ENCODE results near the gene PARK7. TPM values are rescaled to one million over a fixed set of nuclear protein-coding genes. Genes with fewer than 3 reads are reported as not detected.
"Not testable (repeated sequence)": the region's sequence is repeated elsewhere in the genome, so short reads cannot be mapped to it uniquely, and the experiment has no call there.

Gene PARK7
- total RNA-seq, 5 donors from 2014 or later (not counting 1 experiment from before 2014, with no cell fraction given) = 103 to 125 (median 116) TPM

DNA sequence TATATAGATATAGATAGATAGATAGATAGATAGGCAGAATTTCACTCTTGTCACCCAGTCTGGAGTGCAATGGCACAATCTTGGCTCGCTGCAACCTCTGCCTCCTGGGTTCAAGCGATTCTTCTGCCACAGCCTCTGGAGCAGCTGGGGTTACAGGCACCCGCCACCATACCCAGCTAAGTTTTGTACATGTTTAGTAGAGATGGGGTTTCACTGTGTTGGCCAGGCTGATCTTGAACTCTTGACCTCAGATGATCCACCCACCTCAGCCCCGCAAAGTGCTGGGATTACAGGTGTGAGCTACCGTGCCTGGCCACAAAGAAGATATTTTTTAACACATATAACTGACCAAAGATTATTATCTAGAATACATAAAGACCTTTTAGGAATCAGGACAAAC lies 43.5 kb upstream of the PARK7 start:
- H3K27me3 ChIP-seq (replicated peaks in 1 of 2; ENCODE audit: control insufficient read depth in 2 of 2, extremely low read depth in 1 of 2, insufficient read depth in 2 of 2, low read length in 1 of 2); H3K4me3 Mint-ChIP-seq; ATAC-seq (replicated peaks in 1 of 4); H3K9me3 ChIP-seq; H3K9me3 Mint-ChIP-seq; H3K27ac ChIP-seq (ENCODE audit: low read length); H3K36me3 ChIP-seq (ENCODE audit: control insufficient read depth in 2 of 2, extremely low read depth in 1 of 2, insufficient read depth in 1 of 2, low read length in 1 of 2); H3K4me3 ChIP-seq (ENCODE audit: control insufficient read depth in 1 of 2, extremely low read depth in 1 of 2, low read length in 1 of 2); H3K27ac Mint-ChIP-seq; H3K36me3 Mint-ChIP-seq; POLR2A ChIA-PET; DNase-seq; H3K27me3 Mint-ChIP-seq: not testable (repeated sequence)
- peaks cover 0 to 35% (median 15%) of the 10 kb centered on the region in 3 donors for H3K4me1 Mint-ChIP-seq
- H3K4me1 ChIP-seq (ENCODE audit: control insufficient read depth in 1 of 2, extremely low read depth in 1 of 2, insufficient read depth in 2 of 2, low read length in 2 of 2) = peaks cover 0 to 13% of the 10 kb centered on the region in 2 experiments
- no CpG with 5 or more reads among the region's 5 CpGs for WGBS (ENCODE audit: insufficient coverage)
- CTCF ChIA-PET = interaction anchor here in 1 of 2 donors (0.7 kb wide), 1 partner anchor 427 kb away, joined by 3 read pairs; no protein-coding TSS in a partner anchor

DNA sequence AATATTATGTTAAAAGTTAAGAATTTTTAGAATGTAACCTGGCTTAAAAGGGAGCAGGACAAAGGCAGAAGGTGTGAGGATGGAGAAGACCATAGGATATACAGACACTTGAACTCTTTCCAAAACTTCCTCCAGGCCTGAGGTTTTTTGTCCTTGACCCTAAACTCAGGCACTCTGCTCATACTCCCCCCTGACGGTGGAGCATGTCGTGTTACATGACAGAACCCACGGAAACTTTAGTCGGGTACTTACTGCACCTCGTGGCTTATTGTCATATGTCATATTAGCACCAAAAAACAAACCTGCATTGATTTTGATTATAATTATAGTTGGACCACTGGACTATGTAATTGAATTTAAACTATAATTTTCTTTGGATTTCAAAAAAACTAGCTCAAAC lies 41.6 kb upstream of the PARK7 start:
- Histone ChIP-seq H3K27ac (ENCODE audit: low read length) (no peak overlapping the region), H3K4me1 (ENCODE audit: control insufficient read depth in 1 of 2, extremely low read depth in 1 of 2, insufficient read depth in 2 of 2, low read length in 2 of 2) (peaks cover 0 to 11% of the 10 kb centered on the region in 2 experiments), H3K4me3 (ENCODE audit: control insufficient read depth in 1 of 2, extremely low read depth in 1 of 2, low read length in 1 of 2) (no peak overlapping the region), H3K9me3 (no peaks in the 10 kb centered on the region), H3K27me3 (replicated peaks in 1 of 2; ENCODE audit: control insufficient read depth in 2 of 2, extremely low read depth in 1 of 2, insufficient read depth in 2 of 2, low read length in 1 of 2) (no peaks in the 10 kb centered on the region), H3K36me3 (ENCODE audit: control insufficient read depth in 2 of 2, extremely low read depth in 1 of 2, insufficient read depth in 1 of 2, low read length in 1 of 2) (no peaks in the 10 kb centered on the region)
- Mint-ChIP-seq H3K4me3 (no peak overlapping the region), H3K36me3 (no peaks in the 10 kb centered on the region), H3K27me3 (no peaks in the 10 kb centered on the region), H3K4me1 (peaks cover 0 to 25% (median 15%) of the 10 kb centered on the region in 3 donors), H3K9me3 (no peaks in the 10 kb centered on the region), H3K27ac (no peak overlapping the region)
- ATAC-seq (replicated peaks in 1 of 4) (no peak), DNase-seq (no peak)
- no CpG with 5 or more reads among the region's 5 CpGs for WGBS (ENCODE audit: insufficient coverage)
- CTCF ChIA-PET = interaction anchor here (0.6 kb wide), 3 partner anchors 14 to 1089 kb away, joined by 4 read pairs; no protein-coding TSS in a partner anchor
- POLR2A ChIA-PET = no interaction called here

GRCh38 chr1:7921796-7922195 lies 39.7 kb upstream of the PARK7 start:
- ChIA-PET CTCF (interaction anchor here in 1 of 2 donors (0.5 kb wide), 1 partner anchor 113 kb away, joined by 3 read pairs; no protein-coding TSS in a partner anchor), POLR2A (no interaction called here)
- Mint-ChIP-seq H3K4me3 (no peak overlapping the region), H3K36me3 (no peaks in the 10 kb centered on the region), H3K9me3 (no peaks in the 10 kb centered on the region), H3K4me1 (peaks cover 0 to 15% (median 4%) of the 10 kb centered on the region in 3 donors), H3K27me3 (no peaks in the 10 kb centered on the region), H3K27ac (no peak overlapping the region)
- ATAC-seq (replicated peaks in 1 of 4) (no peak), DNase-seq (no peak)
- no CpG with 5 or more reads among the region's 7 CpGs for WGBS (ENCODE audit: insufficient coverage)
- no peak overlapping the region for H3K4me3 ChIP-seq (ENCODE audit: control insufficient read depth in 1 of 2, extremely low read depth in 1 of 2, low read length in 1 of 2)
- no peak overlapping the region for H3K27ac ChIP-seq (ENCODE audit: low read length)
- H3K9me3 ChIP-seq = no peaks in the 10 kb centered on the region
- no peaks in the 10 kb centered on the region for H3K36me3 ChIP-seq (ENCODE audit: control insufficient read depth in 2 of 2, extremely low read depth in 1 of 2, insufficient read depth in 1 of 2, low read length in 1 of 2)
- no peaks in the 10 kb centered on the region for H3K27me3 ChIP-seq (replicated peaks in 1 of 2; ENCODE audit: control insufficient read depth in 2 of 2, extremely low read depth in 1 of 2, insufficient read depth in 2 of 2, low read length in 1 of 2)
- no peaks in the 10 kb centered on the region for H3K4me1 ChIP-seq (ENCODE audit: control insufficient read depth in 1 of 2, extremely low read depth in 1 of 2, insufficient read depth in 2 of 2, low read length in 2 of 2)

DNA sequence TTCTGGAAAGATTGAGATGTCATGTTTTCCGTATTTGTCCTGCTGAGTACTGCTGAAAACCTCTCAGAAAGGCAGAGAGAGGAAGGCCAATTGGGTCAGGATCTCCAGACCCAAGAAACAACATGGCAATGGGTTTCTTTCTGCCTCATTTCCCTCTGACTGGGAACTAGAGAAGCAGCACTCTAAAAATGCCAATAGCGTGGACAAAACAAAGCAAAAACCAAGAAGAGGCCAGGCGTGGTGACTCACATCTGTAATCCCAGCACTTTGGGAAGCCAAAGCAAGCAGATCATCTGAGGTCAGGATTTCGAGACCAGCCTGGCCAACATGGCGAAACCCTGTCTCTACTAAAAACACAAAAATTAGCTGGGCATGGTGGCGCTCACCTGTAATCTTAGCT lies 39.2 kb upstream of the PARK7 start:
- H3K9me3 Mint-ChIP-seq = no peaks in the 10 kb centered on the region
- H3K4me3 Mint-ChIP-seq = no peak overlapping the region
- POLR2A ChIA-PET = no interaction called here
- H3K27ac Mint-ChIP-seq = no peak overlapping the region
- ATAC-seq (replicated peaks in 1 of 4) (no peak), DNase-seq (no peak)
- H3K36me3 ChIP-seq (ENCODE audit: control insufficient read depth in 2 of 2, extremely low read depth in 1 of 2, insufficient read depth in 1 of 2, low read length in 1 of 2) = no peaks in the 10 kb centered on the region
- H3K4me1 ChIP-seq (ENCODE audit: control insufficient read depth in 1 of 2, extremely low read depth in 1 of 2, insufficient read depth in 2 of 2, low read length in 2 of 2) = peaks cover 0 to 1% of the 10 kb centered on the region in 2 experiments
- H3K27me3 Mint-ChIP-seq = no peaks in the 10 kb centered on the region
- H3K36me3 Mint-ChIP-seq = no peaks in the 10 kb centered on the region
- no peak overlapping the region for H3K4me3 ChIP-seq (ENCODE audit: control insufficient read depth in 1 of 2, extremely low read depth in 1 of 2, low read length in 1 of 2)
- H3K4me1 Mint-ChIP-seq = peaks cover 0 to 12% (median 4%) of the 10 kb centered on the region in 3 donors
- no peak overlapping the region for H3K27ac ChIP-seq (ENCODE audit: low read length)
- H3K27me3 ChIP-seq (replicated peaks in 1 of 2; ENCODE audit: control insufficient read depth in 2 of 2, extremely low read depth in 1 of 2, insufficient read depth in 2 of 2, low read length in 1 of 2) = no peaks in the 10 kb centered on the region
- WGBS (ENCODE audit: insufficient coverage) = 95% methylated on average over 6 of the region's 6 CpGs
- CTCF ChIA-PET = no interaction called here
- no peaks in the 10 kb centered on the region for H3K9me3 ChIP-seq

DNA sequence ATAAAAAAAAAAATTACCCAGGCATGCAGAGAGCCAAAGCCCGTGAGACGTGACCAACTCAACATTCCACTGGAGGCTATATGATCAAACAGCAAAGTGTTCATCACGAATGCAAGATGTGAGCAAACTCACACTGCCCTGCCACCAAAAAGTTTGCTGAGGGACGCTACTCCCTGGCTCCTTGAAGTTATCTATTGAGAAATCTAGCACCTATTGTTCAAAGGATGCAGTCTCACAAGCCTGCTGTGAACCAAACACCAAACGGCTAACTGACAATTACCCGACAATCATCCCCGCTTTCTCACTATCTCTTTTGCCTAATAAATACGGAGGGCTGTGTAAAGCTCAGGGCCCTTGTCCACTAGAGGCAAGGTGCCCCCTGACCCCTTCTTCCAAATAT lies 34.5 kb upstream of the PARK7 start:
- ATAC-seq (replicated peaks in 1 of 4); H3K27ac Mint-ChIP-seq; H3K27me3 Mint-ChIP-seq; POLR2A ChIA-PET; H3K4me3 ChIP-seq (ENCODE audit: control insufficient read depth in 1 of 2, extremely low read depth in 1 of 2, low read length in 1 of 2); H3K27me3 ChIP-seq (replicated peaks in 1 of 2; ENCODE audit: control insufficient read depth in 2 of 2, extremely low read depth in 1 of 2, insufficient read depth in 2 of 2, low read length in 1 of 2); H3K4me3 Mint-ChIP-seq; H3K36me3 Mint-ChIP-seq; H3K9me3 ChIP-seq; H3K27ac ChIP-seq (ENCODE audit: low read length); CTCF ChIA-PET; H3K9me3 Mint-ChIP-seq; H3K36me3 ChIP-seq (ENCODE audit: control insufficient read depth in 2 of 2, extremely low read depth in 1 of 2, insufficient read depth in 1 of 2, low read length in 1 of 2): not testable (repeated sequence)
- peaks cover 23 to 29% (median 26%) of the 10 kb centered on the region in 3 donors for H3K4me1 Mint-ChIP-seq
- peak in 1 of 35 experiments; percentile 29 for DNase-seq
- WGBS (ENCODE audit: insufficient coverage) = 74% methylated on average over 6 of the region's 8 CpGs
- H3K4me1 ChIP-seq (ENCODE audit: control insufficient read depth in 1 of 2, extremely low read depth in 1 of 2, insufficient read depth in 2 of 2, low read length in 2 of 2) = peaks cover 8 to 21% of the 10 kb centered on the region in 2 experiments

GRCh38 chr1:7928247-7928646 lies 33.3 kb upstream of the PARK7 start:
- Mint-ChIP-seq H3K27ac (no peak overlapping the region), H3K36me3 (no peaks in the 10 kb centered on the region), H3K9me3 (no peaks in the 10 kb centered on the region), H3K4me3 (no peak overlapping the region), H3K4me1 (peaks cover 26 to 30% (median 27%) of the 10 kb centered on the region in 3 donors), H3K27me3 (peaks cover 0 to 4% of the 10 kb centered on the region in 2 donors)
- no peak overlapping the region for H3K4me3 ChIP-seq (ENCODE audit: control insufficient read depth in 1 of 2, extremely low read depth in 1 of 2, low read length in 1 of 2)
- H3K36me3 ChIP-seq (ENCODE audit: control insufficient read depth in 2 of 2, extremely low read depth in 1 of 2, insufficient read depth in 1 of 2, low read length in 1 of 2) = no peaks in the 10 kb centered on the region
- no peak for DNase-seq
- 93% methylated on average over 2 of the region's 4 CpGs for WGBS (ENCODE audit: insufficient coverage)
- ChIA-PET POLR2A (no interaction called here), CTCF (interaction anchor here in 1 of 2 donors (0.6 kb wide), 1 partner anchor 113 kb away, joined by 3 read pairs; no protein-coding TSS in a partner anchor)
- H3K4me1 ChIP-seq (ENCODE audit: control insufficient read depth in 1 of 2, extremely low read depth in 1 of 2, insufficient read depth in 2 of 2, low read length in 2 of 2) = peaks cover 8 to 21% of the 10 kb centered on the region in 2 experiments
- no peaks in the 10 kb centered on the region for H3K9me3 ChIP-seq
- ATAC-seq (replicated peaks in 1 of 4) = no peak
- H3K27me3 ChIP-seq (replicated peaks in 1 of 2; ENCODE audit: control insufficient read depth in 2 of 2, extremely low read depth in 1 of 2, insufficient read depth in 2 of 2, low read length in 1 of 2) = no peaks in the 10 kb centered on the region
- no peak overlapping the region for H3K27ac ChIP-seq (ENCODE audit: low read length)

Measured in T-cell (primary cell).